Urothelium cell line (cell line): Measurements from ENCODE around the gene SNCB.

Experiments used
- DNase-seq: peaks from one replicate; pipeline ENCODE4 v3.0.0; 2011; ENCODE audit warnings: low spot score, mixed read lengths
- FAIRE-seq: peaks from 2 replicates; lab custom pipeline; 2011; peaks lifted over from hg19 to GRCh38; lab: Jason Lieb, UNC

SNCB gene

GRCh38 chr5:176625966-176626875, 4.1 kb downstream of the SNCB start:
- DNase-seq: no peak
- FAIRE-seq: no peak

- FAIRE-seq: no peak
These were observed 4.8 kb downstream of the SNCB start for GRCh38 chr5:176625512-176625911.

GRCh38 chr5:176624938-176625337, 5.4 kb downstream of the SNCB start:
- DNase-seq (no peak), FAIRE-seq (no peak)

More at GRCh38 chr5:176625512-176625911, 4.8 kb downstream of the SNCB start:
- DNase-seq: no peak

- DNase-seq: no peak
- no peak for FAIRE-seq
These were observed 6.2 kb downstream of the SNCB start for GRCh38 chr5:176624142-176624541.

GRCh38 chr5:176621661-176622079, 8.7 kb downstream of the SNCB start:
- FAIRE-seq (peak; percentile 63), DNase-seq (peak; percentile 39)

- FAIRE-seq (no peak), DNase-seq (no peak)
These were observed 9.9 kb downstream of the SNCB start for GRCh38 chr5:176620333-176620981.

GRCh38 chr5:176619569-176620332, 10.6 kb downstream of the SNCB start:
- DNase-seq: no peak
- no peak for FAIRE-seq

- FAIRE-seq: no peak
- no peak for DNase-seq
These were observed 11.1 kb downstream of the SNCB start for GRCh38 chr5:176619203-176619568.

- DNase-seq: no peak
- FAIRE-seq: no peak
These were observed 11.6 kb downstream of the SNCB start for GRCh38 chr5:176618783-176619182.

GRCh38 chr5:176616511-176616910, 13.8 kb downstream of the SNCB start:
- DNase-seq (no peak), FAIRE-seq (no peak)

- DNase-seq: peak; percentile 87
- no peak for FAIRE-seq
These were observed 15.4 kb downstream of the SNCB start for GRCh38 chr5:176614805-176615478.

GRCh38 chr5:176612855-176613254, 17.5 kb downstream of the SNCB start:
- no peak for FAIRE-seq
- no peak for DNase-seq

- DNase-seq: no peak
- FAIRE-seq: no peak
These were observed 18.3 kb downstream of the SNCB start for GRCh38 chr5:176612008-176612407.

GRCh38 chr5:176611435-176611834, 18.9 kb downstream of the SNCB start:
- FAIRE-seq: no peak
- peak; percentile 81 for DNase-seq

GRCh38 chr5:176610435-176610773, 19.9 kb downstream of the SNCB start:
- DNase-seq: peak; percentile 57
- FAIRE-seq: no peak

- DNase-seq (peak; percentile 94), FAIRE-seq (peak; percentile 76)
These were observed 20.5 kb downstream of the SNCB start, which contains the start of gene GPRIN1 for GRCh38 chr5:176609724-176610434. GPRIN1 (minus strand) TSS chr5:176610156; CDS start chr5:176599834, 10,322 bp downstream.

GRCh38 chr5:176608937-176609723, 21.2 kb downstream of the SNCB start:
- peak; percentile 56 for FAIRE-seq

GRCh38 chr5:176608142-176608705, 22.1 kb downstream of the SNCB start:
- FAIRE-seq (no peak), DNase-seq (no peak)

More at GRCh38 chr5:176608937-176609723, 21.2 kb downstream of the SNCB start:
- DNase-seq: no peak

GRCh38 chr5:176606875-176607274, 23.5 kb downstream of the SNCB start:
- DNase-seq (no peak), FAIRE-seq (no peak)
